ENCODE results near the gene TFB1M.

TFB1M gene

DNA sequence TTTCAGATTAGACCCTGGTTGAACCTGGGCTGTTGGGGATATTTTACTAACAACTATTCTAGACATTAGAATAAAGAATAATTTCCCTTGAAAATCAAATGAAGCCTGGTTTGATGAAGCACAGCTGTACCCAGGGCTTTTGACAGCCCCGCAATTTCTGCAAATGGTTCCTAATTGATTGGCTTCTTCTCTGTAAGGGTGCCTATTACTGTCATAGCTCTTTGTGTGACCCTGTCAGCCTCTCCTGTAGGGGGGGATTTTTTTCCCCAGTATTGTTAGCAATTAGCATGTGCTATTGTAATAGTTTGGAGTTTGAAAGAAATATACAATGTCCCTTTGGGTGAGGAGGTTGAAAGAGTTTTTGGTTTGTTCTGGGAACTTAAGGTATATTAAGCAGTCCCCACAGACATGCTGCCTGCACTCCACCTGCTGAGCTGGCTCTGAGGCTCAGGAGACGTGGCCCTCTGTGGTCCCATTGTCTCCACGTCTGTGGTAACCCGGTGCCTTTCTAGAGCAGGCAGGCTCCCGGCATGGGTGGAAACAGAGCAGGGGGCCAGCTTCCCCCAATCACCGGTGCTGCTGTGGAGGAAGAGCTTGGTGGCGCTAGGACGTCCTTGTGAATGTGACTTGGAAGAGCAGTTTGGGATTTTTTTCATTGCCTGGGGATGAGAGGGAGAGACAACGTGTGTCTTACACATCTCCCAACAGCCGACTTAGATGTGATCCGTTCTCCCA, 97.8 kb downstream of the TFB1M start:
- no peak overlapping the region for H3K4me3 ChIP-seq (ENCODE audit: low read depth, low read length)
- no peak for DNase-seq (ENCODE audit: low read depth)
- TF ChIP-seq, protein P1, sequence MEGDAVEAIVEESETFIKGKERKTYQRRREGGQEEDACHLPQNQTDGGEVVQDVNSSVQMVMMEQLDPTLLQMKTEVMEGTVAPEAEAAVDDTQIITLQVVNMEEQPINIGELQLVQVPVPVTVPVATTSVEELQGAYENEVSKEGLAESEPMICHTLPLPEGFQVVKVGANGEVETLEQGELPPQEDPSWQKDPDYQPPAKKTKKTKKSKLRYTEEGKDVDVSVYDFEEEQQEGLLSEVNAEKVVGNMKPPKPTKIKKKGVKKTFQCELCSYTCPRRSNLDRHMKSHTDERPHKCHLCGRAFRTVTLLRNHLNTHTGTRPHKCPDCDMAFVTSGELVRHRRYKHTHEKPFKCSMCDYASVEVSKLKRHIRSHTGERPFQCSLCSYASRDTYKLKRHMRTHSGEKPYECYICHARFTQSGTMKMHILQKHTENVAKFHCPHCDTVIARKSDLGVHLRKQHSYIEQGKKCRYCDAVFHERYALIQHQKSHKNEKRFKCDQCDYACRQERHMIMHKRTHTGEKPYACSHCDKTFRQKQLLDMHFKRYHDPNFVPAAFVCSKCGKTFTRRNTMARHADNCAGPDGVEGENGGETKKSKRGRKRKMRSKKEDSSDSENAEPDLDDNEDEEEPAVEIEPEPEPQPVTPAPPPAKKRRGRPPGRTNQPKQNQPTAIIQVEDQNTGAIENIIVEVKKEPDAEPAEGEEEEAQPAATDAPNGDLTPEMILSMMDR (IDR thresholded peaks at IDR 0.05; ENCODE audit: low read depth, low read length) = no peak
- TF ChIP-seq, protein P2, sequence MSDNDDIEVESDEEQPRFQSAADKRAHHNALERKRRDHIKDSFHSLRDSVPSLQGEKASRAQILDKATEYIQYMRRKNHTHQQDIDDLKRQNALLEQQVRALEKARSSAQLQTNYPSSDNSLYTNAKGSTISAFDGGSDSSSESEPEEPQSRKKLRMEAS (IDR thresholded peaks at IDR 0.05; ENCODE audit: low read depth, low read length) = no peak
- no peak for TF ChIP-seq POLR2A (IDR thresholded peaks at IDR 0.05; ENCODE audit: extremely low read depth, insufficient read length)
- TF ChIP-seq MYC (IDR thresholded peaks at IDR 0.05; ENCODE audit: low read depth, low read length) = no peak

DNA sequence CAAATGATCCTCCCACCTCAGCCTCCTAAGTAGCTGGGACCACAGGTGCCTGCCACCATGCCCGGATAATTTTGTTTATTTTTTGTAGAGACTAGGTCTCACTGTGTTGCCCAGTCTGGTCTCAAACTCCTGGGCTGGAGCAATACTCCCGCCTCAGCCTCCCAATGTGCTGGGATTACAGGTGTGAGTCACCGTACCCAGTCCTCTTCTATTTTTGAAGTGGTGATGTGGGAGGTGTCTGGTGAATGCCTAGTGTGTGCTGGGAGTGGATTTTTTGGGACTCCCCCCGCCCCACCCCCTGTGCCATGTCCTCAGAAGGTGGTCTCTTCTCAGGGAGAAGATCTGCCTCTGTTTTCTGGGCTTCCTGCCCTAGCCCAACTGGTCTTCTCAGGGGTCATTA, 98.4 kb downstream of the TFB1M start:
- no peak for DNase-seq (ENCODE audit: low read depth)

DNA sequence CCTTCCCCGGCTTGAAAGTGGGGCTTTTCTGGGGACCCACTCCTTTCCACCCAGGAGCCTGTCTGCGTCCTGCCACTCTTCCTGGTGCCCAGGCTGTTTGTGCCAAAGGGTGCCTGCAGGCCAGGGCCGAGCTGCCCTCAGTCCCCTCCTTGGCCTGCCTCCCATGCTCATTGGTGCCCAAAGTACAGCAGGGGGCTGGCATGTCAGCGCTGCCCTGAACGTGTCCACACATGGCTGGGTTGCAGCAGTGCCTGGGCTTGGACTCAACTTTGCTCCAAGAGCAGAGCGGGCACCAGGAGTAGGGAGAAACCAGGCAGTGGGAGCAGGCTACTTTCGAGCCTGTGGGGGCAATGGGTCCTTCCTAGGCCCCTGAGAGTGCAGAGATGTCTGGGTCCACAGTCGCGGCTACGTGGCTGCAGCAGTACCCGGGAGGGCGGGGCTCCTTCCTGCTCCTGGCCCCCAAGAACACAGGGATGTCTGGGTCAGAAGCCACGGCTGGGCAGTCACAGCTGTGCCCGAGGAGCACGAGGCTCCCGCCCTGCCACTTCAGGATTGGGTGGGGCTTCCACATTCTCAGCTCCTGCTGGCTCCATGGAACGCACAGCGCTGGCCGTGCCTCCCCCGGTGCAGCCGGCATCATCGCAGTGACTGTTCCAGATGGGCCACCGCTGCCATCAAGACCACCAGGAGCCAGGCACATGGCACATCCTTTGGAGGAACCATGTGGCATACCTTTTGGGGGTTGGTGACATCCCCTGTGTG, 100.5 kb downstream of the TFB1M start:
- TF ChIP-seq, protein P1 (IDR thresholded peaks at IDR 0.05; ENCODE audit: low read depth, low read length) = no peak
- no peak for TF ChIP-seq MYC (IDR thresholded peaks at IDR 0.05; ENCODE audit: low read depth, low read length)
- TF ChIP-seq, protein P2 (IDR thresholded peaks at IDR 0.05; ENCODE audit: low read depth, low read length) = no peak
- TF ChIP-seq POLR2A (IDR thresholded peaks at IDR 0.05; ENCODE audit: extremely low read depth, insufficient read length) = no peak
- no peak for DNase-seq (ENCODE audit: low read depth)
- H3K4me3 ChIP-seq (ENCODE audit: low read depth, low read length) = no peak overlapping the region

More for the DNA sequence above, 98.4 kb downstream of the TFB1M start:
- no peak overlapping the region for H3K4me3 ChIP-seq (ENCODE audit: low read depth, low read length)
- TF ChIP-seq, protein P2 (IDR thresholded peaks at IDR 0.05; ENCODE audit: low read depth, low read length) = no peak
- no peak for TF ChIP-seq POLR2A (IDR thresholded peaks at IDR 0.05; ENCODE audit: extremely low read depth, insufficient read length)
- TF ChIP-seq, protein P1 (IDR thresholded peaks at IDR 0.05; ENCODE audit: low read depth, low read length) = no peak
- no peak for TF ChIP-seq MYC (IDR thresholded peaks at IDR 0.05; ENCODE audit: low read depth, low read length)

DNA sequence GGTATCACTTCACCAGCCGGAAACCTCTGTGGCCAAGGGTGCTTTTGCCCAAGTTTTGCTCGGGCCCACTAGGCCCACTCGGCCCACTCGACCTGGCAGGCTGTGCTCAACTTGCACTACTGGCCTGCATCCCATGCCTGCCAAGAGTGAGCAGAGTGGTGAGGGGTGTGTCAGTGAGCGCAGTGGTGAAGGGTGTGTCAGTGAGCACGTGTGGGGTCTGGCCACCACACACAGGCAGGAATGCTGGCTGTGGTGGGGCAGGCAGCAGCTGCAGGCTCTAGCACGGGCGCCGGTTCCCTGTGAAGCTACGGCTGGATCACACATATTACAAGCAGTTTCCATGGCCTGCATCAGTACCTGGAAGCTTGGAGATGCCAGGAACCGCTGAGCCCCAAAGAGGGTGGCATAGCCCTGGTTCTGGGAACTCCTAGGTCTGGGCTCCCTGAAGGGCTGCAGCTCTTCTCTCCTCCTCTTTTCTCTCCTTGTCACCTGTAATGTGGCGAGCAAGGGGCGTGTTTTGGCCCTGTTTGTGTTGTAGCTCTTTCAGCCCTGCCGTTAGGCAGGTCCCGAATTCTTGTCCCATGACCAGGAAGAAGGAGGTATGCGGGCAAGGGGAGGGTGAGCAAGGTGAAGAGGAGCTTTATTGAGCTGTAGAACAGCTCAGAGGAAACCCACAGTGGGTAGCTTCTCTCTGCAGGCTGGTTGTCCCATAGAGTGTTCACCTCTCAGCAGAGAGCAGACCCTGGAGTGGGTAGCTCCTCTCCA, 101.5 kb downstream of the TFB1M start:
- no peak overlapping the region for H3K4me3 ChIP-seq (ENCODE audit: low read depth, low read length)
- no peak for DNase-seq (ENCODE audit: low read depth)
- TF ChIP-seq MYC (IDR thresholded peaks at IDR 0.05; ENCODE audit: low read depth, low read length) = no peak
- TF ChIP-seq, protein P2 (IDR thresholded peaks at IDR 0.05; ENCODE audit: low read depth, low read length) = no peak
- TF ChIP-seq, protein P1 (IDR thresholded peaks at IDR 0.05; ENCODE audit: low read depth, low read length) = no peak

DNA sequence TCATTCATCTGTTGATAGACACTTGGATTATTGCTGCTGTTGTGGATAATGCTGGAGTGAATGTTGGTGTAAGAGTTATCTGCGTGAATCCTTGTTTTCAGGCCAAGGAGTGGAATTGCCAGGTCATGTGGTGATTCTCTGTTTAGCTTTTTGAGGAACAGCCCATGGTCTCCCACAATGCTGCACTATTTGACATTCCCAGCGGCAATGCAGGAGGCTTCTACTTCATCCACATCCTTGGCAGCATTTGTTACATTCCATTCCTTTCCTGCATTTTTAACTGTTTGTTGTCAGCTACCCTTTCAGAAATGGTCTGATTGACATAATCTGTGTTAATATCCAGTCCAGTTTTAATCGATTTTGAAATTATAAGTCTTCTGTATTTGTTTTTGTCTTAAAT, 102.2 kb downstream of the TFB1M start:
- DNase-seq (ENCODE audit: low read depth) = no peak
- TF ChIP-seq POLR2A (IDR thresholded peaks at IDR 0.05; ENCODE audit: extremely low read depth, insufficient read length) (no peak), MYC (IDR thresholded peaks at IDR 0.05; ENCODE audit: low read depth, low read length) (no peak)
- TF ChIP-seq, protein P2 (IDR thresholded peaks at IDR 0.05; ENCODE audit: low read depth, low read length) = no peak
- TF ChIP-seq, protein P1 (IDR thresholded peaks at IDR 0.05; ENCODE audit: low read depth, low read length) = no peak

More for the DNA sequence above, 102.2 kb downstream of the TFB1M start:
- H3K4me3 ChIP-seq (ENCODE audit: low read depth, low read length) = no peak overlapping the region
